Activated CD4-positive, alpha-beta memory T cell treated with anti-CD3 and anti-CD28 coated beads, Interleukin-2, amount 10 ng/mL, durations not matched to agents 7 days and 5 days (primary cell): ENCODE data around the gene CDHR1. TPM values are rescaled to one million over a fixed set of nuclear protein-coding genes. Genes with fewer than 3 reads are reported as not detected.
A peak's percentile ranks its signal among the peaks of the same experiment; 100 is the strongest.

Source experiments
- CTCF ChIA-PET: fragments of 350-600 bp; sonication (Branson Sonifier 250); formaldehyde crosslinking; loops from one replicate; lab custom pipeline; 2021; ENCODE audit warnings: antibody characterized with exemption, inconsistent platforms; lab: Charles Lee
- POLR2A ChIA-PET: fragments of 350-600 bp; sonication (Branson Sonifier 250); formaldehyde crosslinking; loops from one replicate; lab custom pipeline; 2021; ENCODE audit warnings: antibody characterized with exemption; lab: Charles Lee
- DNase-seq: peaks from one replicate; pipeline ENCODE4 v3.0.0-alpha.2; 2020
- H3K27ac Mint-ChIP-seq: one replicate; pipeline ENCODE4 v1.8.0; 2021; ENCODE audit warnings: mild to moderate bottlenecking, mixed read lengths
- H3K27me3 Mint-ChIP-seq: one replicate; pipeline ENCODE4 v1.8.0; 2021; ENCODE audit warnings: mixed read lengths
- H3K36me3 Mint-ChIP-seq: one replicate; pipeline ENCODE4 v1.8.0; 2021; ENCODE audit warnings: low read depth, mixed read lengths
- H3K4me1 Mint-ChIP-seq: one replicate; pipeline ENCODE4 v1.8.0; 2021; ENCODE audit warnings: mixed read lengths
- H3K4me3 Mint-ChIP-seq: one replicate; pipeline ENCODE4 v1.8.0; 2021; ENCODE audit warnings: mild to moderate bottlenecking, mixed read lengths
- H3K9me3 Mint-ChIP-seq: one replicate; pipeline ENCODE4 v1.8.0; 2021; ENCODE audit warnings: mixed read lengths
- total RNA-seq, 2 experiments: library from RNA; stranded (reverse); gene quantifications; one replicate each; pipeline ENCODE4 v1.2.3, GENCODE V29; 2021

The CDHR1 gene
- total RNA-seq, 2 experiments from 2014 or later = 0.38 to 0.45 TPM

DNA sequence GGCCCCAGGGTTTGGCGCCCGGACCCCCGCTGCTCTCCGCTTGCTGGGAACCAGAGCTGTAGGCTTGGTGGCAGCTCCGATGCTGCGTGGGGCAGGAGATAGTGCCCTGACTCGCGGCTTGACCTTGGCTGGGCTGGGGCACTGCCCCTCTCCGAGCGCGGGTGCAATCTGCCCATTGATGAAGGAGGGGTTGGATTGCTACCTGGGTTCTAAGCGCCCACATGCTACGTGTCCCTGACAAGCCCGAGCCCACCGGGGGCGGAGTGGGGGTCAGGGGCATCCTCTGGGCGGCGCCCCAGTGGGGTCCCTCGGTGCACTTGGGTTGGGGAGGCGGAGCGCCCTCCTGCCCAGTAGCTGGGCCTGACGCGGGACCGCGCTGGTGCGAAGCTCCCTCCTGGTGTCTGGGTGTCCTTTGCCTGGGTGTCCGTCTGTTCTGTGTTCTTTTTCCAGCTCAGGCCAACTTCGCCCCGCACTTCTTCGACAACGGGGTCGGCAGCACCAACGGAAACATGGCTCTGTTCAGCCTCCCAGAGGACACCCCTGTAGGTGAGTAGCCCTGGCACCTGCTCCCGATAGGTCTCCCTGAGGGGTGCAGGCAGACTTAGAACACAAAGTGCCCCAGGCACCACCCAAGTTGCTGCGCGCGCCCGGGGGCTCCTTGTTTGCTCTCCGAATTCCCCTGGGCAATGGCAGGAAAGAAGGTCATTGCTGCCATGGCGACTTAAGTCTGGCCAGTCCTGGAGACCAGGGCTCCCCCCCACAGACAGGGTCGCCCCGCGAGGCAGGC, 900 bp downstream of the CDHR1 start:
- Mint-ChIP-seq H3K4me3 (peak overlapping the region; percentile 32), H3K9me3 (no peaks in the 10 kb centered on the region), H3K27me3 (peaks cover 45% of the 10 kb centered on the region), H3K36me3 (no peaks in the 10 kb centered on the region), H3K4me1 (peaks cover 7% of the 10 kb centered on the region), H3K27ac (no peak overlapping the region)
- POLR2A ChIA-PET = no interaction called here
- CTCF ChIA-PET = no interaction called here
- no peak for DNase-seq

DNA sequence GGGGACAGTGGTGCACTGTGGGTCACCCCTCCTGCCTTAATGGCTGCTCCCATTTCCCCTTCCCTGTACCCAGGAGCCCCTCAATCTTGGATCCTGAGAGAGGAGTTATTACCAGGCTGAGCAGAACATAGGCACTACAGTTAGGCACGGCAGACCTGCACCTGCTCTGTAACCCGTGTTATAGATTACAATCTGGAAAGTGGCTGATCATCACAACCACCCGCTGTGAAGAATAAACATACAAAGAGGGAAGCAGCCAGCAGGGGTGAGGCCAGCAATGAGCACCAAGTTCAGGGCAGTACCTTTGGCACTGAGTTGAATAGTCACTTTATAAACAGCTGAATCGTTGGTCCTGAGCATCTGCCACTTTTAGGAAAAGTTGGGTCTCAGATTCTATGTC, 1.7 kb downstream of the CDHR1 start:
- Mint-ChIP-seq H3K9me3 (no peaks in the 10 kb centered on the region), H3K27me3 (peaks cover 45% of the 10 kb centered on the region), H3K4me3 (no peak overlapping the region), H3K27ac (no peak overlapping the region), H3K36me3 (no peaks in the 10 kb centered on the region), H3K4me1 (peaks cover 5% of the 10 kb centered on the region)
- ChIA-PET CTCF (no interaction called here), POLR2A (no interaction called here)
- DNase-seq = no peak

DNA sequence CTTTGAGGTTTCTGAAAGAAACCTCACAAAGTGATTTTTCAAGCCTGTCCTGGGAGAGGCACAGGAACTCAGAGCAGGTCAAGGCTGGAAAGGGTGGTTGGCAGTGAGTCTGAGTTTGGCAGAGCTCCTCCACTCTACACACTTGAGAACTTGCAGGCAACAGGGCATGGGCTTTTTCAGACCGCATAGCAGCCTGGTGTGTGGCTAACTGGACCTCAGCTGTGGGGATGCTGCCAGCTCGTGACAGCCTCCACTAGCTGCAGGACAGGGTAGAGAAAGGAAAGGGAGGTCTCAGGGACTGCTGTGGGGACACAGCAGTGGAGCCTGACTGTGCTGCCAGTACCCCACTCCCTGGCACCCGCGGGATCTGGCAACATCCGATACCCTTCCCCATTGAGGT, 2.6 kb downstream of the CDHR1 start:
- DNase-seq = no peak
- Mint-ChIP-seq H3K4me3 (no peak overlapping the region), H3K36me3 (no peaks in the 10 kb centered on the region), H3K9me3 (no peaks in the 10 kb centered on the region), H3K4me1 (no peaks in the 10 kb centered on the region), H3K27me3 (peaks cover 45% of the 10 kb centered on the region), H3K27ac (no peak overlapping the region)
- CTCF ChIA-PET = no interaction called here
- POLR2A ChIA-PET = no interaction called here

DNA sequence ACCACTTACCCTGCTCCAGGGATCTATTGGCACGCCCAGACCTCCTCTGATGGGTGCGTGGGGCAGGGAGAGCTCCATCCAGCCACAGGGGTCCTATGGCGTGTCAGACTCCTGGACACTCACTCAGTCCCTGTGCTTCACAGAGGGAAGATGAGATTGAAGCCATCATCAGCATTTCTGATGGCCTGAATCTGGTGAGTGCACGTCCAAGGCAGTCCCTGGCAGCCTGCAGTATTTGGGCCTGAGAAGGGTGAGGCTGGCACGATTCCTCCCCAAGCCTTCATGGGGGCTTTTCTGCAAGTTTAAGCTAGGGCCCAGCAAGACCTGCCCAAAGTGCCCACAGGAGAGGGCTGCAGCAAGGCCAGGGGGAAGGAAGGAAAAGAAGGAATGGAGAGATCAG, 3.3 kb downstream of the CDHR1 start:
- ChIA-PET POLR2A (no interaction called here), CTCF (no interaction called here)
- no peaks in the 10 kb centered on the region for H3K4me1 Mint-ChIP-seq
- H3K9me3 Mint-ChIP-seq = no peaks in the 10 kb centered on the region
- no peak overlapping the region for H3K27ac Mint-ChIP-seq
- H3K4me3 Mint-ChIP-seq = no peak overlapping the region
- no peaks in the 10 kb centered on the region for H3K36me3 Mint-ChIP-seq
- DNase-seq = no peak
- peaks cover 41% of the 10 kb centered on the region for H3K27me3 Mint-ChIP-seq

DNA sequence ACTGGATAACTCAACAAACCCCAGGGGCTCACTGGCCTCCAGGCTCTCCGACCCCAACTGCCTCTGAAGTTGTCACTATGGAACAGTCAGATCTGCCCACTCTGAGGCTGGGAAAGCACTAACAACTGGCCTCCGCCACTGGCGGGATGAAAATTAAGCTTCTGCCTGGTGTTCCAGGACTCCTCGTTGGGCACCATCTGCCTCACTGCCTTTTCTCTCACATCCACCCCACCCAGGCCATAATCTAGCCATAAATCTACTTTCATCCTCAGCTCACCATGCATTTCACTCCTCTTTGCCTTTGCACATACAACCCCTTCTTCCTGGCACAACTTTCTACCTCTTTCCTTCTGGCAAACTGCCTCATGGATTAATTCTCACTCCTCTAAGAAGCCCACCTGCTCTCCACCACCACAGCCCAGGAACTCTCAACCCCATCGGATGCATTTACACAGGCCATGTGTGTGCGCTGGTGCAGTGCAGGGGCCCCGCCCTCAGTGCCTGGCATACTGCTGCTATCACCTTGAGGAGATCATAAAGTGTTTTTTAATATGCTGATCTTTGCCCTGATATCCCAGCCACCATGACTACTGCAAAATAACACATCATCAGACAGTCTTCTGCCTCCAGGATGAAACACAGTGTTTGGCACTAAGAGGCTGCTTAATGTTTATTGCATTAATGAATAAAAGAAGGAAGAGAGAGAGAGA, 4.0 kb downstream of the CDHR1 start:
- CTCF ChIA-PET = no interaction called here
- no peak for DNase-seq
- POLR2A ChIA-PET = no interaction called here
- peaks cover 35% of the 10 kb centered on the region for H3K27me3 Mint-ChIP-seq
- no peak overlapping the region for H3K4me3 Mint-ChIP-seq
- no peaks in the 10 kb centered on the region for H3K9me3 Mint-ChIP-seq
- H3K4me1 Mint-ChIP-seq = no peaks in the 10 kb centered on the region
- no peaks in the 10 kb centered on the region for H3K36me3 Mint-ChIP-seq
- H3K27ac Mint-ChIP-seq = no peak overlapping the region

DNA sequence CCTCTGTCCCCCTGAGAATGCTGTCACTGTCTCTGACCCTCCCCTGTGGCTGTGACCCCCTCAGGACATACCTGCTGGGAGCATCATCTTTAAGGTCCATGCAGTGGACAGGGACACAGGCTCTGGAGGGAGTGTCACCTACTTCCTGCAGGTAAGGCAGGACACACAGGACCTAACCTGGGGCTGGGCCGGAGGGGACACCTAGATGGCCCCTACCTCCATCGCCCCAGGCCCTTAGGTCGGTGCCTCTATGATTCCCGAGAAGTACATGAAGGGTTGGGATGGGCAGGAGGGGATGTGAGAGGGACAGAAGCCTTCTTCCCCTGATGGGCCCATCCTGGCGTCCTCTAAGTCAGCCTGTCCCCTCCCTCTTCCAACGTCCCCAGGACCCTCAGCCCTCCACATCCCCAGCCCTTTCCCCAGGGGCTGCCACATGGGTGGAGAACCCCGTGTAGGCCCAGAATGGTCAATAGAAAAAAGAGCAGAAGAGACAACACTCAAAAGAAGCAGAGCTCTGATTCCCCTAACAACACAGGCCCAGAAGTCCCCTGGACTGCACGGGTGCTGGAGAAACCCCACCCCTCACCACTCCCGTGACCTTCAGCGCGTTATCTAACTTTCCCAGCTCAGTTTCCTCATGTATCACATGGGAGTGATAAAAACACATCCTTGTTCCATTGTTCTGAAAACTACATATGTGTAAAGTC, 6.4 kb downstream of the CDHR1 start:
- POLR2A ChIA-PET = no interaction called here
- H3K27me3 Mint-ChIP-seq = peaks cover 23% of the 10 kb centered on the region
- CTCF ChIA-PET = interaction anchor here (2.2 kb wide), 1 partner anchor 53 kb away, joined by 5 read pairs; no protein-coding TSS in a partner anchor
- H3K4me3 Mint-ChIP-seq = no peak overlapping the region
- no peak overlapping the region for H3K27ac Mint-ChIP-seq
- DNase-seq = no peak
- no peaks in the 10 kb centered on the region for H3K4me1 Mint-ChIP-seq
- H3K36me3 Mint-ChIP-seq = no peaks in the 10 kb centered on the region
- H3K9me3 Mint-ChIP-seq = no peaks in the 10 kb centered on the region

DNA sequence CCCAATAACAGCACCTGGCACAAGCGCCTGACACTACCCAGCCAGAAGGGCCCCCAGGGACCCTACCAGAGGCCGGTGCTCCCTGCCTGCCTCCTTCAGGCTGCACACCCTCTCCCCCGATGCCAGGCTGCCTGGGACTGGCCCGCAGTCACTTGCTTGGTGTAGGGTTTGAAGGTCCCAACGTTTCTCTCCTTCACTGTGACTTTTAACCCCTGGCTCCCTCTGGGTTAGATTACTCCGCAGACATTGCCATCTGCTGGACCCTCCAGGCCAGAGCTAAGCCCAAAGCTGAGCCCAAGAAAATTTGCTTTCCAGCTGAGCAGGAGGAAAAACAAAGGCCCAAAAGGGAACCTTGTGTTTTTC, 6.9 kb downstream of the CDHR1 start:
- CTCF ChIA-PET = interaction anchor here (2.2 kb wide), 1 partner anchor 53 kb away, joined by 5 read pairs; no protein-coding TSS in a partner anchor
- no peaks in the 10 kb centered on the region for H3K9me3 Mint-ChIP-seq
- H3K27ac Mint-ChIP-seq = no peak overlapping the region
- no peak for DNase-seq
- H3K4me1 Mint-ChIP-seq = no peaks in the 10 kb centered on the region
- no peaks in the 10 kb centered on the region for H3K36me3 Mint-ChIP-seq
- no peak overlapping the region for H3K4me3 Mint-ChIP-seq
- POLR2A ChIA-PET = no interaction called here
- peaks cover 17% of the 10 kb centered on the region for H3K27me3 Mint-ChIP-seq

DNA sequence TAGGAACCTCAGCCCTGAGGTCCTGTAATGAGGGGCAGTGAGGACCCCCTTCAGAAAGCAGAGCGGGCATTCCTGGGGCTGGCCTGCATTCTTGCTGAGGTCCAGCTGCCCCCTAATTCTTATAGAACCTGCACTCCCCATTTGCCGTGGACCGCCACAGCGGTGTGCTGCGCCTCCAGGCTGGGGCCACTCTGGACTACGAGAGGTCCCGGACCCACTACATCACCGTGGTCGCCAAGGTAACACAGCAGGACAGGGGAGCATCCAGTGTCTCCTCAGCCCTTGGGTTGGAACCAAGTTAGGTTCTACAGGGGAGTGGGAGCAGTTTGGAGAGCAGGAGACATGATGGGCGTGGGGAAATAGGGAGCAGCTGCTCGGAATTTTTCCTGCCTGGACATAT, 7.3 kb downstream of the CDHR1 start:
- ChIA-PET POLR2A (no interaction called here), CTCF (interaction anchor here (2.2 kb wide), 1 partner anchor 54 kb away, joined by 5 read pairs; no protein-coding TSS in a partner anchor)
- no peak for DNase-seq
- Mint-ChIP-seq H3K9me3 (no peaks in the 10 kb centered on the region), H3K4me1 (no peaks in the 10 kb centered on the region), H3K27ac (no peak overlapping the region), H3K36me3 (no peaks in the 10 kb centered on the region), H3K4me3 (no peak overlapping the region), H3K27me3 (peaks cover 14% of the 10 kb centered on the region)

DNA sequence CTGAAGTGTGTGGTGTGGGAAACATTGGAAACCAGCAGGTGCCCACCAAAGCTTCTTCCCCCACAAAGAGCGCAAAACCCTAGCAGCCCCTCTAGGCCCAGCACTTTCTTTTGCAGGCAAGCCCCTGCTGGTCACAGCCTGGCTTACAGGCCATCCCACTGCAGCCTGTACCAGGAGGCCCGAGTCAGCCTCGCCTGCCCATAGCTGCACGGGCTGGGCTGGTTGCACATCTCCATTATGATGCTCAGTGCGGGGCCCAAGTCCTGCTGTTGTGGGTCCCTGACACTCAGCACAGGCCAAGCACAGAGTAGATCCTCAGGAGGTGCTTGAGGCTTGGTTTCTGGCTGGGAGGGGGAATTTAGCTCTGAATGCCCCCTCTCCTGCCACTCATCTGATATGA, 8.0 kb downstream of the CDHR1 start:
- H3K27ac Mint-ChIP-seq = no peak overlapping the region
- DNase-seq = no peak
- H3K36me3 Mint-ChIP-seq = no peaks in the 10 kb centered on the region
- H3K9me3 Mint-ChIP-seq = no peaks in the 10 kb centered on the region
- CTCF ChIA-PET = interaction anchor here (2.2 kb wide), 1 partner anchor 54 kb away, joined by 5 read pairs; no protein-coding TSS in a partner anchor
- no peaks in the 10 kb centered on the region for H3K4me1 Mint-ChIP-seq
- peaks cover 13% of the 10 kb centered on the region for H3K27me3 Mint-ChIP-seq
- POLR2A ChIA-PET = no interaction called here
- H3K4me3 Mint-ChIP-seq = no peak overlapping the region

DNA sequence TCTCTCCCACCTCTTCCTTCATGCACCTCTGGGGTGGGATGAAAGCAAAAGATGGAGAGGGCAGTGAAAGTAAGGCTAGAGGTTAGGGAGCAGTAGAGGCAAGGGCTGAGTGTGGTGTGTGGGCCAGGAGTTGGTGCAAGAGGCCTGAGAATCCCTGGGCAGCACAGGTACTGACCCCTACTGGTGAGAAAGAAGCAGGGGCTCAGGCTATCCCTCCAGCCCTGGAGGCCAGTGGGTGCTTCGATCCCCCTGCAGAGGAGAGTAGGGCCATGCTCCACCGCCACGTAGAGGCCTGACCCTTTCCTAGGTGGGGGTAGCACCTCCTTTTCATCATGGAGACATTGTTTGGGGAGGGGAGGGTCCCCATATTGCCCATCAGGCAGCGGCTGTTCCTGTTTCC, 9.8 kb downstream of the CDHR1 start:
- Mint-ChIP-seq H3K27ac (no peak overlapping the region), H3K36me3 (no peaks in the 10 kb centered on the region), H3K4me1 (no peaks in the 10 kb centered on the region), H3K4me3 (no peak overlapping the region), H3K9me3 (no peaks in the 10 kb centered on the region), H3K27me3 (peaks cover 12% of the 10 kb centered on the region)
- CTCF ChIA-PET = no interaction called here
- POLR2A ChIA-PET = no interaction called here
- DNase-seq = no peak

DNA sequence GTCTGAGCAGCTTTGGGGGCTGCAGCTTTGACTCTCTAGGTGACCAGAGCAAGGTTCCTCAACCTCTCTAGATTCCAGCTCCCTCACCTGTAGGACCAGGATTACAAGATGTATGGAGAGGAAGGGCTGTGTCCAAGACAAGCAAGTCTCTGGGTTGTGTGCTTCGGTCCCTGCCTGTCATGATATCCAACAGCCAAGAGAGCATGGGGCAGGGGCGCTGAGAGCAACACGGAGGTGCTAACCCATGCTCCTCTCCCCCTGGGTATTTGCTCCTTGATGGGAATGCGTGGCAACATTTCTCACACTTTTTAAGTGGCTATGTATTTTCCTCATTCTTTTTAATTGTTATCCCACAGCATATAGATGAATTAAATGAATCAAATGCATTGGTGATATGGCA, 10.3 kb downstream of the CDHR1 start:
- DNase-seq = no peak
- POLR2A ChIA-PET = interaction anchor here (1.0 kb wide), 1 partner anchor 12 kb away, joined by 5 read pairs; no protein-coding TSS in a partner anchor
- H3K36me3 Mint-ChIP-seq = no peaks in the 10 kb centered on the region
- H3K4me1 Mint-ChIP-seq = no peaks in the 10 kb centered on the region
- CTCF ChIA-PET = interaction anchor here (0.9 to 1.5 kb wide), 3 partner anchors 9 to 56 kb away, joined by 3 to 8 read pairs (median 3); no protein-coding TSS in a partner anchor
- no peak overlapping the region for H3K27ac Mint-ChIP-seq
- H3K9me3 Mint-ChIP-seq = no peaks in the 10 kb centered on the region
- no peak overlapping the region for H3K4me3 Mint-ChIP-seq
- peaks cover 12% of the 10 kb centered on the region for H3K27me3 Mint-ChIP-seq

DNA sequence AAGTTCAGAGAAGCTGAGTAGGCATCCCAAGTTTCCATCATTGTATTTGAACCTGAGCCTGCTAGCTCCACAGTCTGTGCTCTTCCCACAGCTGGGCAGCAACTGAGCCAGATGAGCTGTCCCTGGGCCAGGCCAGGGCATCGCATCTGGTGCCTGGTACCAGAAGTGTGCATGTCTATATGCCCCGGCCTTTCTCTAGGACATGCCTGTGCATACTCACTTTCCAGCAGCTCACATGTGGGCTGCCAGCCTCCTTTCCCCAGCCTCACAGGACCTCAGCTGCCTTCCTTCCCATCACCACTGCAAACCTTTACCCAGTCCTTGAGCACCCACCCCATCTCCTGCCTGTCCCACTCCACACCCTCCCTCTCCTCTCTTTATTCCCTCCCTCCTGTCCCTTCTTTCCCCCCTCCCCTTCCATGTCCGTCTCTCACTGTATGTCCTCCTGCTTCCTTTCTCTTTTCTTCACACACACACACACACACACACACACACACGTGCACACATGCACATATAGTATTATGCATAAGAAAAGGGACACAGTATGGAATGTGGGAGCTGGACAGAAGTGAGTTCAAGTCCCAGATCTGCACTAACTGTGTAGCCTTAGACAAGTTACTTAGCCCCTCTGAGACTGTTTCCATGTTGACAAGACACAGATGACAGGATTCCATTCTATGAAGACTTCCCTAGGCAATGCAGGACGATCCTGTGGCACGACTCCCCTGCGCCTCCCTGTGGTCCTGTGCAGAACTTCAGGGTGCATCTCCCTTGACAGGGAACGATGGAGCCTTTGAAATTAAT, 10.9 kb downstream of the CDHR1 start:
- ChIA-PET POLR2A (interaction anchor here (1.0 kb wide), 1 partner anchor 13 kb away, joined by 5 read pairs; no protein-coding TSS in a partner anchor), CTCF (interaction anchor here (0.9 to 1.5 kb wide), 4 partner anchors 9 to 62 kb away, joined by 3 to 8 read pairs (median 3); no protein-coding TSS in a partner anchor)
- no peak overlapping the region for H3K27ac Mint-ChIP-seq
- no peaks in the 10 kb centered on the region for H3K36me3 Mint-ChIP-seq
- H3K9me3 Mint-ChIP-seq = no peaks in the 10 kb centered on the region
- peak; percentile 75 for DNase-seq
- H3K4me3 Mint-ChIP-seq = no peak overlapping the region
- H3K27me3 Mint-ChIP-seq = peaks cover 12% of the 10 kb centered on the region
- H3K4me1 Mint-ChIP-seq = no peaks in the 10 kb centered on the region
